Right lobe of liver (tissue), 6 donors: Measurements from ENCODE around the gene PSME3IP1. TPM values are rescaled to one million over a fixed set of nuclear protein-coding genes. Genes with fewer than 3 reads are reported as not detected.
A peak's percentile ranks its signal among the peaks of the same experiment; 100 is the strongest.

Experiments used
- ATAC-seq, 4 donors: fragments of 200-7000 bp; cut with Tn5 transposase; one replicate each; pipeline ENCODE4 v1.9.1; 2020; ENCODE audit warnings: mild to moderate bottlenecking in 4 of 4, moderate library complexity in 4 of 4
- DNase-seq, 3 donors: peaks; one replicate each; pipeline ENCODE4 v3.0.0-alpha.2; 2020
- H3K27ac ChIP-seq, 3 donors: fragments of 200-600 bp; one replicate each; pipeline ENCODE4 v1.8.0; 2022
- H3K27me3 ChIP-seq, 2 donors: fragments of 200-600 bp; one replicate each; pipeline ENCODE4 v1.8.0; 2022
- H3K36me3 ChIP-seq, 4 donors: fragments of 200-600 bp; sonication (generic) in 1 of 4; one replicate each; pipeline versions ENCODE4 v1.5.1 to v1.8.0; 2017 to 2022; ENCODE audit warnings: control low read depth in 1 of 4
- H3K4me1 ChIP-seq, 4 donors: fragments of 200-600 bp; sonication (generic) in 1 of 4; one replicate each; pipeline versions ENCODE4 v1.5.1 to v1.8.0; 2017 to 2022; ENCODE audit warnings: control low read depth in 1 of 4
- H3K4me3 ChIP-seq, 3 donors: fragments of 200-600 bp; one replicate each; pipeline ENCODE4 v1.8.0; 2022
- H3K9me3 ChIP-seq, 4 donors: fragments of 200-600 bp; sonication (generic) in 1 of 4; one replicate each; pipeline versions ENCODE4 v1.5.1 to v1.8.0; 2017 to 2022; ENCODE audit warnings: control low read depth in 1 of 4
- POLR2A ChIP-seq: fragments of 450-650 bp; IDR thresholded peaks from one replicate; pipeline ENCODE4 v1.6.1; 2017; ENCODE audit warnings: antibody characterized with exemption, mild to moderate bottlenecking
- WGBS: methylation state at CpG from one replicate; pipeline ENCODE4 v1.1.6; 2018; ENCODE audit warnings: low coverage, low lambda C conversion rate; ENCODE audit not compliant: insufficient coverage; ENCODE audit errors: missing lambda C conversion rate; 5-methylcytosine and 5-hydroxymethylcytosine counted together
- intact Hi-C, 2 donors: fragments of 100-400 bp; cut with DNase I; formaldehyde crosslinking; loops; one replicate each; pipeline versions ENCODE4 v1.11.2 to v1.14.1; 2022
- long read RNA-seq: library from polyadenylated mRNA; unstranded; transcript quantifications from one replicate; pipeline ENCODE4 v2.0.0, GENCODE V29; 2019
- total RNA-seq, 6 experiments: library from RNA; depleted of rRNA in 2 of 6; stranded (reverse); fragments of >200 nt in 2 of 6; fragmentation: NEBNext Ultra II Directional in 3 of 6; extraction: Animal tissue kit (Norgen Biotek cat#: 25700) in 3 of 6; gene quantifications; one replicate each; pipeline versions ENCODE4 v1.1.0 to v1.2.4, GENCODE V29; 2016 to 2023
- TF ChIP-seq, protein P1 (sequence below), 4 donors: fragments of 200-600 bp in 3 of 4; fragments of 450-650 bp in 1 of 4; IDR thresholded peaks; one replicate each; pipeline versions ENCODE4 v1.5.1 to v1.8.0; 2016 to 2022; ENCODE audit warnings: antibody characterized with exemption in 4 of 4, mild to moderate bottlenecking in 2 of 4
- donor health status: DM: no; HTN: yes; CAD: no.
- donor health status: DM: no; HTN: no; CAD: no.
- donor health status: DM: no; HTN: no; CAD: no.
- donor health status: DM: no; HTN: yes; CAD: no.
- donor health status: DM: no; HTN: yes; CAD: no.

PSME3IP1 gene, protein sequence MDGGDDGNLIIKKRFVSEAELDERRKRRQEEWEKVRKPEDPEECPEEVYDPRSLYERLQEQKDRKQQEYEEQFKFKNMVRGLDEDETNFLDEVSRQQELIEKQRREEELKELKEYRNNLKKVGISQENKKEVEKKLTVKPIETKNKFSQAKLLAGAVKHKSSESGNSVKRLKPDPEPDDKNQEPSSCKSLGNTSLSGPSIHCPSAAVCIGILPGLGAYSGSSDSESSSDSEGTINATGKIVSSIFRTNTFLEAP
- total RNA-seq = 10 to 100 TPM; 26.2 to 61.8 (median 34.5) TPM
- long read RNA-seq, partial matches to known transcripts = 0 of 2 reads
- long read RNA-seq, other reads (novel, unspliced or antisense) = 2 of 2 reads

DNA sequence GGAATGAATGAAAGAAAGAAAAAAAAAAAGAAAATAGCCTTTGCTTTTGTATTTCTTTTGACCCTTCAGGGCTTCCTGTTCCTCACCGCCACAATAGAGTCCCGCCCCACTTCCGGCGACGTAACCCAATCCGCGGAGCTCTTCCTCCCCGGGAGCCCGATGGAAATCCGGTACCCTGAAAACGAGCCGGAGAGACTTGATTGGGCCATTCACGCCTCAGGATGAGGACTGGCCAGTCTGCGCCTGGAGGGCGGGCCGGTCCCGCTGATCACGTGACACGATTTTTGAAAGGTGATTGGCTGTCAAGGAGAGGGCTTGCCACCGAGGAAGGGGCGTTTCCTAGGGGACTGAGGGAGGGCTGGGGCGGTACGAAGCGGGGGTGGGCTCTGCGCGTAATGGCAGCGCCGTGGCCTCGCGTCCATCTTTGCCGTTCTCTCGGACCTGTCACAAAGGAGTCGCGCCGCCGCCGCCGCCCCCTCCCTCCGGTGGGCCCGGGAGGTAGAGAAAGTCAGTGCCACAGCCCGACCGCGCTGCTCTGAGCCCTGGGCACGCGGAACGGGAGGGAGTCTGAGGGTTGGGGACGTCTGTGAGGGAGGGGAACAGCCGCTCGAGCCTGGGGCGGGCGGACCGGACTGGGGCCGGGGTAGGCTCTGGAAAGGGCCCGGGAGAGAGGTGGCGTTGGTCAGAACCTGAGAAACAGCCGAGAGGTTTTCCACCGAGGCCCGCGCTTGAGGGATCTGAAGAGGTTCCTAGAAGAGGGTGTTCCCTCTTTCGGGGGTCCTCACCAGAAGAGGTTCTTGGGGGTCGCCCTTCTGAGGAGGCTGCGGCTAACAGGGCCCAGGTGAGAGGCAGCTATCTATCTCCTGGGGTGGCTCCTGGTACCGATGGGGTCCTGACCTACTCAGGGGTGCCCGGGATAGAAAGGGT is at the start of gene PSME3IP1, which contains the start of gene RSPRY1:
TSS of gene PSME3IP1 (minus strand) at position 95 of the 927 bp plus-strand sequence. CDS start 12,185 bp downstream, outside the sequence.
TSS of gene RSPRY1 (plus strand) at position 385 of the 927 bp plus-strand sequence. CDS start 18,330 bp downstream, outside the sequence.
- TF ChIP-seq, protein P1, sequence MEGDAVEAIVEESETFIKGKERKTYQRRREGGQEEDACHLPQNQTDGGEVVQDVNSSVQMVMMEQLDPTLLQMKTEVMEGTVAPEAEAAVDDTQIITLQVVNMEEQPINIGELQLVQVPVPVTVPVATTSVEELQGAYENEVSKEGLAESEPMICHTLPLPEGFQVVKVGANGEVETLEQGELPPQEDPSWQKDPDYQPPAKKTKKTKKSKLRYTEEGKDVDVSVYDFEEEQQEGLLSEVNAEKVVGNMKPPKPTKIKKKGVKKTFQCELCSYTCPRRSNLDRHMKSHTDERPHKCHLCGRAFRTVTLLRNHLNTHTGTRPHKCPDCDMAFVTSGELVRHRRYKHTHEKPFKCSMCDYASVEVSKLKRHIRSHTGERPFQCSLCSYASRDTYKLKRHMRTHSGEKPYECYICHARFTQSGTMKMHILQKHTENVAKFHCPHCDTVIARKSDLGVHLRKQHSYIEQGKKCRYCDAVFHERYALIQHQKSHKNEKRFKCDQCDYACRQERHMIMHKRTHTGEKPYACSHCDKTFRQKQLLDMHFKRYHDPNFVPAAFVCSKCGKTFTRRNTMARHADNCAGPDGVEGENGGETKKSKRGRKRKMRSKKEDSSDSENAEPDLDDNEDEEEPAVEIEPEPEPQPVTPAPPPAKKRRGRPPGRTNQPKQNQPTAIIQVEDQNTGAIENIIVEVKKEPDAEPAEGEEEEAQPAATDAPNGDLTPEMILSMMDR (IDR thresholded peaks at IDR 0.05) = no peak
- TF ChIP-seq POLR2A = peak; percentile 84
- intact Hi-C loops = no loop called here
- peak within 1 kb of the TSS; percentile 84 to 91 (median 90) for H3K27ac ChIP-seq
- DNase-seq (peak; percentile 96 to 99 (median 99)), ATAC-seq (peak; percentile 92 to 97 (median 94))
- no peaks in the 10 kb centered on the region for H3K9me3 ChIP-seq
- H3K4me3 ChIP-seq = peak within 1 kb of the TSS; percentile 91 to 94 (median 91)
- no peaks in the 10 kb centered on the region for H3K27me3 ChIP-seq
- peaks cover 0 to 30% (median 2%) of the 10 kb centered on the region in 4 donors for H3K4me1 ChIP-seq
- WGBS = 0% methylated on average over 38 of the region's 64 CpGs
- H3K36me3 ChIP-seq = no peaks in the 10 kb centered on the region

GRCh38 chr16:57235128-57236021 is 49.5 kb upstream of the PSME3IP1 start:
- Histone ChIP-seq H3K4me1 (peaks cover 0 to 12% (median 3%) of the 10 kb centered on the region in 4 donors), H3K9me3 (no peaks in the 10 kb centered on the region), H3K36me3 (peaks cover 4 to 50% (median 27%) of the 10 kb centered on the region in 4 donors), H3K4me3 (no peak overlapping the region), H3K27me3 (no peaks in the 10 kb centered on the region), H3K27ac (no peak overlapping the region)
- intact Hi-C loops = no loop called here
- no peak for ATAC-seq
- 83% methylated on average over 7 of the region's 8 CpGs for WGBS
- DNase-seq = no peak
- no peak for TF ChIP-seq POLR2A
- TF ChIP-seq, protein P1 (IDR thresholded peaks at IDR 0.05) = no peak

DNA sequence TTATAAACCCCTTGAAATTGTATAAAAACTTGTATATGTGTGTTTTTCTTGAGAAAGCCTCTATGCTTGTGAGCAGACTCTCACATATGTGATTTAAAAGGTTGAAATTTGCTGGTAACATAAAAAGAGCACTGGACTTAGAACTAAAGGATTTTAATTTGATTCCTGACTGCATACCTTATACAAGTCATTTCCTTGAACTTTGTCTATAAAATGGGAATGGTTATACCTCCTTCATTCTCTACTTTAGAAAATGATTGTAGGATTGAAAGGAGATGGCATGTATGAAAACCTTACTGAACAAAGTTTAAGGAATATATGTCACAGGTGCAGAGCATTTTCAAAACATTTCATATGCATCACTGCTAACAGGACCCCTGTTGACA is 48.9 kb upstream of the PSME3IP1 start:
- H3K27me3 ChIP-seq = no peaks in the 10 kb centered on the region
- intact Hi-C loops = no loop called here
- peaks cover 4 to 55% (median 30%) of the 10 kb centered on the region in 4 donors for H3K36me3 ChIP-seq
- no peaks in the 10 kb centered on the region for H3K9me3 ChIP-seq
- no peak overlapping the region for H3K27ac ChIP-seq
- DNase-seq = no peak
- TF ChIP-seq POLR2A = no peak
- TF ChIP-seq, protein P1 (IDR thresholded peaks at IDR 0.05) = no peak
- no peak overlapping the region for H3K4me3 ChIP-seq
- no peak for ATAC-seq
- peaks cover 0 to 12% (median 3%) of the 10 kb centered on the region in 4 donors for H3K4me1 ChIP-seq
